NCI-H82 treated with DMSO at 0.1 percent for 48 hours (cell line): ENCODE measurements around the gene STMP1.
A peak's percentile ranks its signal among the peaks of the same experiment; 100 is the strongest.
"Not testable (repeated sequence)": the region's sequence is repeated elsewhere in the genome, so short reads cannot be mapped to it uniquely, and the experiment has no call there.

Experiments
- DNase-seq: peaks from one replicate; lab custom pipeline; 2025; ENCODE audit not compliant: unreplicated experiment; lab: John Stamatoyannopoulos, UW

The STMP1 gene

GRCh38 chr7:135664046-135664589 is 1.8 kb downstream of the STMP1 start:
- DNase-seq = peak; percentile 91

DNA sequence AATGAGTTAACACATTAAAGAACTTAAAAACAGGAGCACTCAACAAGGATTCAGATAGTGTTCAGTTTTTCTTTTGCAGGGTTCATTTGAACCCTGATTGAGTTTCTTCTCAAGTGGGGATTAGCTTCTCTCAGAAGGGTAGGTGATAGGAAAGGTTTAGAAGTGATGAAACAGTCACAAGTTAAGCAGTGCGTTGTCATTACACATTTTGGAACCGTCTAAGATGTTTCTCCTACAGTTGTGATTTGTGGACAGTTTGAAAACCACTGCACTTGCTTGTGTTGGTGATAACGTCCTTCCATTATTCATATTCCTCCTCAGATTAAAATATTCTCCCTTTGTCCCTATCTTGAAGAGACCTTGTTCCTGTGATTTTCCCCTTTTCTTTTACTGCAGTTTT is 2.7 kb downstream of the STMP1 start:
- DNase-seq = no peak

DNA sequence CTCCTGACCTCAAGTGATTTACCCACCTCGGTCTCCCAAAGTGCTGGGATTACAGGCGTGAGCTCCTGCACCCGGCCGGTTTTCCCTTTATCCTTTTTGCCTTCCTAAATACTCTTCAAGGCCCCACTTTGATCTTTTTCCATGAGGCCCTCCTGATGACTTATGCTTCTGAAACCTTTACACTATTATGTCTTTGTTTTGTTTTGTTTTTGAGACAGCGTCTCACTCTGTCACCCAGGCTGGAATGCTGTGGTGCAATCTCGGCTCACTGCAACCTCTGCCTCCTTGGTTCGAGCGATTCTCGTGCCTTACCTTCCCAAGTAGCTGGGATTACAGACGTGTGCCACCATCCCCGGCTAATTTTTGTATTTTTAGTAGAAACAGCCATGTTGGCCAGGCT is 3.8 kb downstream of the STMP1 start:
- no peak for DNase-seq

GRCh38 chr7:135666846-135667245 is 4.5 kb downstream of the STMP1 start:
- DNase-seq = no peak

GRCh38 chr7:135667626-135668025 is 5.3 kb downstream of the STMP1 start:
- not testable (repeated sequence) for DNase-seq

DNA sequence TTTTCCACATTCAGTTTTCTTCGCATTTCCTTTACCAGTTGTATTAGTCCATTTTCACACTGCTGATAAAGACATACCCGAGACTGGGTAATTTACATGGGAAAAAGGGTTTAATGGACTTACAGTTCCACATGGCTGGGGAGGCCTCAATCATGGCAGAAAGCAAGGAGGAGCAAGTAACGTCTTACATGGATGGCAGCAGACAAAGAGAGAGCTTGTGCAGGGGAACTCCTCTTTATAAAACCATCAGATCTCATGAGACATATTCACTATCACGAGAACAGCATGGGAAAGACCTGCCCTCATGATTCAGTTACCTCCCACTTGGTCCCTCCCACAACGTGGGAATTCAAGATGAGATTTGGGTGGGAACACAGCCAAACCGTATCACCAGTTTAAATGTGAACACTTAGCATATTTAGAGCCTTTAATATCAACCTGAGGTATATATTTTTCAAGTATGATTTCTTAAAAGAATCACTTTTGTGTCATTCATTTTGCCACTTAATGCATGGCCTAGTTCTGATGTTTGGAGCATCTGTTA is 6.6 kb downstream of the STMP1 start:
- DNase-seq = not testable (repeated sequence)

GRCh38 chr7:135669774-135670173 is 7.5 kb downstream of the STMP1 start:
- DNase-seq = no peak

DNA sequence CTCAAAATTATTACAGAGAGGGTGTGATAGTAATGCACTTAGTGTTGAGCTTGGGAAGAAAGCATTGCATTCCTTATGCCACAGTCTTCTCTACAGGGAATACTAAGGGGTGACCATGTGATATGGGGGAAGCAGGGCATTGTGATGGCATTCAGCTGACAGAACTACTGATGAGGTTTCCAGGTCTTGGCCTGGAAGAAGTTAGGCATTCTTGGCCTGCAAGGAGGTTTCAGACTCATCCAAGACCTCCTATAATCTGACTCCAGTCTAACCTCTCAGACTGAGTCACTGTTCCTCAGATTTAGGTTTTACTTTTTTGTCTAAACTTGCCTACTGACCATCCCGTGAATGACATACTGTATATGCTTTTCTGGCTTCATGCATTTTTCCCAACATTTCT is 7.9 kb downstream of the STMP1 start:
- no peak for DNase-seq

- peak; percentile 13 for DNase-seq
Measured at GRCh38 chr7:135672560-135673359, 10.4 kb downstream of the STMP1 start.

DNA sequence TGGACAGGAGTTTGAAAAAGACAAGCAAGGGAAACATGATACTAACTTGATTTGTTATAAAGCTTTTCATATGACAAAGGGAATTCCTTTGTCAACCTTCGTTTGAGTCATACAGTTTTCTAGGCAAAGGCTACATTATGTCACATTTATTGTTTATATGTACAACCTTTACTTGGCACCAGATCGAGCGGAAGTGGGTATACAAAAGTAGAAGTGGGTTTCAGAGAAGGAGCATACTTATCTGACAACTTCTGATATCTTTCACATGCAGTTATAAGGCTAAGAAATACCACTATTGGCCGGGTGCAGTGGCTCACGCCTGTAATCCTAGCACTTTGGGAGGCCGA is 11.0 kb downstream of the STMP1 start:
- DNase-seq = no peak

DNA sequence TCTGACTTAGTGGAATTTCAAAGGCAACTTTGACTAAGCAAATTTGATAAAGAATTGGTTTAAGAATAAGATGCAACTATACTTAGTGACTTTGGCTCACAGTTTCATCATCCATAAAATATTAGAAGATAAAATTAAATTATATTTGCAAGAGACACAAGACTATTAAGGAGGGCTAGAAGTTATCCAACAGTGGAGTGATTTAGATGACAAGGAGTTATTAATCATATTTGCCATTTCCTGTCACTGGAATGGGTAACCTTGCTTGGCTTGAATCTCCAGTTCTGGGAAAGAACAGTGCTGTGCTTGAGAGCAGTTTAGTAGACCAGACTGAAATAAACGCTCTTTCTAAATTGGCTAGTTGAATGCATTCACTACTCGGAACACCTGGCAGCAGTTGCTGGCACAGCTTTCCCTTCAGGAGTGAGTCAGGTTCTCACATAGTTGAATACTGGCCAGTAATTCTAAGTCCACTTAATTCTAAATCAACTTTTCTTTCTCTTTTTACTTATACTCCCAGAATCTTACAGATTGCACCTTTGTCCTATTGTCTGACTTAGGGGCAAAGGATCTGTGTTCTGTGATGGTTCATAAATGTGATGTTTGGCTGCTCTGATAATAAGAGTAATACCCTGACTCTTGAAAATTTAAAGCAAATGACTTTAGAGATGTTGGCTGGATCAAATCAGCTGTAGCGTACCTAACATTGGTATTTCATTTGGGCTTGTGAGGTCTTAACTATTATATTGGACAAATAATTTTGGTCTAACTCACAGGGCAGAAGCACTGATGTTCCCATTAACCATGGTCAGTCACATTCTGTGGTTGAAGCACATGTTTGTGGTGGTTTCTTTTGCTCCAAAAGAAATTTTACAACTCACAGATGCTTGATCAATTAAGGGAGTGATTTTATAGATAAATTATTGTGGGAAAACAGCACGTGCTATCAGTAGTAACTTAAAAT is 16.6 kb downstream of the STMP1 start:
- no peak for DNase-seq

GRCh38 chr7:135681762-135682161 is 19.4 kb downstream of the STMP1 start:
- DNase-seq = no peak

GRCh38 chr7:135682191-135682590 is 19.9 kb downstream of the STMP1 start:
- no peak for DNase-seq

- no peak for DNase-seq
Measured at GRCh38 chr7:135683609-135684008, 21.3 kb downstream of the STMP1 start.

GRCh38 chr7:135684136-135684535 is 21.8 kb downstream of the STMP1 start:
- no peak for DNase-seq

- no peak for DNase-seq
Measured at GRCh38 chr7:135684699-135685098, 22.4 kb downstream of the STMP1 start.

GRCh38 chr7:135685306-135686084 is 23.2 kb downstream of the STMP1 start:
- DNase-seq = no peak

DNA sequence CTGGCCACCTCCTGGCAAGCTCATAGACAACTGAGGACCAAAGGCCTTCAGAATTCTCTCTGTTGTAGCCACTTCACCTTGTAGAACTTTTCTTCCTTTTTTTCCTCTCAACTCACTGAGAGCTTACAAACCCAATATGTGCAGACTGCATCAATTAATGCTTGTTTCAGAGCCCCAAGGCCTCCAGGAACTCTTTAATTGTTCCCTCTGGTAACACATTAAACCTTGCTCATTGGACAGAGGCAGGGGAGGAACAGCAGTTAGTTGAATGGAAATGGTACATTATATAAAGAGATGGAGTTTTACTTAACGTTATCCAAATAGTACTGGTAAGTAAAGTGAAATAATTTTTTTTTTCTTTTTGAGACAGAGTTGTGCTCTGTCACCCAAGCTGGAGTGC is 25.2 kb downstream of the STMP1 start:
- DNase-seq = no peak

DNA sequence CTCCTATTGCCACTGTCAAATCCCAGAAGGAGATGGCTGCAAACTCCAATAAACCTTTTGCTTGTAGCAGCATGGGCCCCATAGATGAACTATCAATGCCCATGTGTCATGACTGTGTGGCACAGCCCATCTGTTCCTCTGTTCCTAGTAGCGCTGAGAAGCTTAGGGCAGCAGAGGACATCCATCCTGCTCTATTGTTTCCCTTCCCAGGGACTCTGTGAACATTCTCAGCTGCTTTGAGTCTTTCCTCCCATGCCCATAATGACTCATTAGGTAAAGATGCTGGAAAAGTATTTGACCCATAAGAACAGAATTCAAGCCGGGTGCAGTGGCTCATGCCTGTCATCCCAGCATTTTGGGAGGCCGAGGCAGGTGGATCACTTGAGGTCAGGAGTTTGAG is 28.3 kb downstream of the STMP1 start:
- no peak for DNase-seq

GRCh38 chr7:135692055-135692454 is 29.7 kb downstream of the STMP1 start:
- DNase-seq = no peak

DNA sequence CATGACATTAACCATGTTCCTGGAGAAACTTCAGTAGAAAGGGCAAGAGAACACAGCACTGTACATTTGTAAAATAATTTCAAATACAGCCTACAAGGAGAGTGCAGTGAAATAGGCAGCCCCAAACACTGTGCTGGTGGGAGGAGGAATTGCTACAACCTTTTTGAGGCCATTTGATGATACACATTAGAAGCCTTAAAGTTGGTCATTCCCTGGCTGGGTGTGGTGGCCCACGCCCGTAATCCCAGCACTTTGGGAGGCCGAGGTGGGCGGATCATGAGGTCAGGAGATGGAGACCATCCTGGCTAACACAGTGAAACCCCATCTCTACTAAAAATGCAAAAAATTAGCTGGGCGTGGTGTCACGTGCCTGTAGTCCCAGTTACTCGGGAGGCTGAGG is 30.3 kb downstream of the STMP1 start:
- DNase-seq = not testable (repeated sequence)
